Measurements from ENCODE around the gene CEP126.

DNA sequence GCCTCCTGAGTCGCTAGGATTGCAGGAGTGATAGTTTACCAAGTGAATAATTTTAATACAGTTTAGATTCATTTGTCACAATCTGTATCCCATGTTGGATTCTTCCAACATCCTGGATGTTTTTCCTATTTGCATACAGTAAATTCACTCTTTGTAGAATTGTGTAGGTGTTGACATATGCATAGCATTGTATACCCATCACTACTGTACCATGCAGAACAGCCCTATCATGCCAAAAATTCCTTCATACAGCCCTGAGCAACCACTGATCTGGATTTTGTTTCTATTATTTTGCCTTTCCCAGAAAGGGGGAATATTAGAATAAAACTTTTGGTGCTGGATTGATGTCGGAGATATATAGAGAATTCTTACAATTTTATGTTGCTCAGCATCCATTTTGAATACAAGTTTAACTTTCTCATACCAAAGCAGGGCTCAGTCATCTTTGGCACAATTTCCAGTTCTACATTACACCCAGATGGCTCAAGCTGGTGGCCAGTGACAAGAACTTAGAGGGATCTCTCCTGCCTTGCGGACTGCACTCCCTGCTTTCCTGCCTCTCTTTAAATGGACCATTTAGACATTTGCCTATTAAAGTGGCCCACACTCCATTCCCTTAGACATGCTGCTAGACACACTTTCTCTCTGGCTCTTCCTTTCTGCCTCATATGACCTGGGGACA, 87.0 kb downstream of the CEP126 start:
- TF ChIP-seq GATA2 (IDR thresholded peaks at IDR 0.05; ENCODE audit: low read depth, low read length): no peak
- TF ChIP-seq GATA3 (IDR thresholded peaks at IDR 0.05; ENCODE audit: low read depth, low read length): no peak
